Measurements from ENCODE around the gene CCL17. TPM values are rescaled to one million over a fixed set of nuclear protein-coding genes. Genes with fewer than 3 reads are reported as not detected.

CCL17 gene
- total and polyA plus RNA-seq, 10 of the 15 experiments (the other 5 are each of a cell fraction or from before 2014, with no cell fraction given): 1.2 to 84.9 (median 34.2) TPM

DNA sequence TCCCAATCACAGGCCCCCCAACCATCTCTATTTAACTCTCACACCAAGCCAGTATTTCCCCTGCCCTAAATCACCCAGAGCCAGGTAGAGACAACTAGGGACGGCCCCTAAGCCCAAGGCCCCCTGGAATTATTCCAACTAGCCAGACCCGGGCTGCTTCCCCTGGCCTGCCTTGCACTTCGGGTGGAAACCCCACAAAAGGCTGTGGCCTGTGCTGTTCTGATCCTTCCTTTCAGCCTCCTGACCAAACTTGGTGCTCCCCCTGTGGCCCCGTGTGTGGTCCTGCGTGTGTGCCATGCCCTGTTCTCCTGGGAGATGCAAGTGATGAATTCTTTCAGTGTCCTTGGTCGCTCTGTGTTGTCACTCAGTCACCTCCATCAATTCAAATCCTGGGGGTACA is 14.9 kb downstream of the CCL17 start:
- ATAC-seq (no peak), DNase-seq (ENCODE audit: low read depth, low spot score) (no peak), FAIRE-seq (no peak)
- no peaks in the 10 kb centered on the region for H3K9me3 ChIP-seq (replicated peaks; ENCODE audit: control insufficient read depth, insufficient read depth, low read length)
- H3K4me3 ChIP-seq: no peak overlapping the region
- H3K36me3 ChIP-seq (ENCODE audit: control insufficient read depth in 2 of 2, insufficient read depth in 2 of 2, low read length in 1 of 2): no peaks in the 10 kb centered on the region
- no peaks in the 10 kb centered on the region for H3K27me3 ChIP-seq (replicated peaks in 1 of 2; ENCODE audit: control insufficient read depth in 2 of 2, insufficient read depth in 2 of 2, low read length in 1 of 2)
- no peak for TF ChIP-seq TBL1XR1 (IDR thresholded peaks at IDR 0.05; ENCODE audit: low read depth, low read length)
- TF ChIP-seq MXI1 (IDR thresholded peaks at IDR 0.05; ENCODE audit: low read depth, low read length): no peak
- TF ChIP-seq, protein P1, sequence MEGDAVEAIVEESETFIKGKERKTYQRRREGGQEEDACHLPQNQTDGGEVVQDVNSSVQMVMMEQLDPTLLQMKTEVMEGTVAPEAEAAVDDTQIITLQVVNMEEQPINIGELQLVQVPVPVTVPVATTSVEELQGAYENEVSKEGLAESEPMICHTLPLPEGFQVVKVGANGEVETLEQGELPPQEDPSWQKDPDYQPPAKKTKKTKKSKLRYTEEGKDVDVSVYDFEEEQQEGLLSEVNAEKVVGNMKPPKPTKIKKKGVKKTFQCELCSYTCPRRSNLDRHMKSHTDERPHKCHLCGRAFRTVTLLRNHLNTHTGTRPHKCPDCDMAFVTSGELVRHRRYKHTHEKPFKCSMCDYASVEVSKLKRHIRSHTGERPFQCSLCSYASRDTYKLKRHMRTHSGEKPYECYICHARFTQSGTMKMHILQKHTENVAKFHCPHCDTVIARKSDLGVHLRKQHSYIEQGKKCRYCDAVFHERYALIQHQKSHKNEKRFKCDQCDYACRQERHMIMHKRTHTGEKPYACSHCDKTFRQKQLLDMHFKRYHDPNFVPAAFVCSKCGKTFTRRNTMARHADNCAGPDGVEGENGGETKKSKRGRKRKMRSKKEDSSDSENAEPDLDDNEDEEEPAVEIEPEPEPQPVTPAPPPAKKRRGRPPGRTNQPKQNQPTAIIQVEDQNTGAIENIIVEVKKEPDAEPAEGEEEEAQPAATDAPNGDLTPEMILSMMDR (IDR thresholded peaks at IDR 0.05 in 2 of 3, conservative IDR thresholded peaks at IDR 0.05 in 1 of 3; ENCODE audit: control insufficient read depth in 2 of 3, extremely low read depth in 1 of 3, insufficient read depth in 1 of 3, low read depth in 3 of 3, low read length in 3 of 3): 0 out of 6 replicates have a peak, but pooled peaks of 1 of the 3 experiments have one; percentile 10
- TF ChIP-seq NBN (IDR thresholded peaks at IDR 0.05): no peak
- BruUV-seq (replicated peaks): no TSS peak
- ChIA-PET RAD21 (ENCODE audit: unreplicated experiment) (interaction anchor here (0.8 to 7.5 kb wide), 9 partner anchors 25 to 197 kb away, joined by 3 to 293 read pairs (median 6); no protein-coding TSS in a partner anchor), POLR2A (interaction anchor here (0.8 to 3.7 kb wide), 2 partner anchors 20 to 117 kb away, joined by 4 to 65 read pairs; no protein-coding TSS in a partner anchor), SMC1A (ENCODE audit: uncharacterized antibody, unreplicated experiment) (interaction anchor here (0.9 to 5.8 kb wide), 16 partner anchors 11 to 229 kb away, joined by 3 to 283 read pairs (median 6); partner anchors contain the start of genes CIAPIN1 and COQ9), CTCF (interaction anchor here (0.6 to 14.6 kb wide), 38 partner anchors 10 to 234 kb away, joined by 3 to 632 read pairs (median 6); partner anchors contain the start of genes CCL22, CIAPIN1, COQ9 and DOK4)
- no peak overlapping the region for H2AFZ ChIP-seq (ENCODE audit: control insufficient read depth, low read depth, low read length)
- no peak overlapping the region for H3K4me2 ChIP-seq (ENCODE audit: control insufficient read depth, insufficient read depth)
- WGBS (ENCODE audit: insufficient coverage, insufficient replicate concordance, low lambda C conversion rate, missing lambda C conversion rate): 65% methylated on average over 6 of the region's 6 CpGs
- no peak overlapping the region for H3K27ac ChIP-seq (ENCODE audit: control insufficient read depth, insufficient read depth)
- in situ Hi-C loops (cut with MboI) (loop anchor here (5.0 kb wide), 2 partner anchors 98 to 117 kb away; no protein-coding TSS in a partner anchor), intact Hi-C loops (cut with micrococcal nuclease; ENCODE audit: unreplicated experiment) (loop anchor here (1.0 kb wide), 1 partner anchor 100 kb away; no protein-coding TSS in a partner anchor)
- no peak overlapping the region for H3K9ac ChIP-seq (ENCODE audit: control insufficient read depth, insufficient read depth, low read length)
- peaks cover 14% of the 10 kb centered on the region for H3K4me1 ChIP-seq (ENCODE audit: control insufficient read depth, insufficient read depth, low read length)
- H3K79me2 ChIP-seq (ENCODE audit: control insufficient read depth, insufficient read depth, low read length): no peaks in the 10 kb centered on the region
- H4K20me1 ChIP-seq (ENCODE audit: control insufficient read depth, insufficient read depth): no peaks in the 10 kb centered on the region
